HepG2 (cell line): ENCODE measurements around the gene ESRP2. TPM values are rescaled to one million over a fixed set of nuclear protein-coding genes. Genes with fewer than 3 reads are reported as not detected.

Source experiments
- ARNT ChIP-seq: fragments of 450-650 bp; IDR thresholded peaks from 2 replicates; pipeline ENCODE4 v1.6.1; 2017
- CHCHD3 ChIP-seq: sonication (generic); formaldehyde crosslinking; IDR thresholded peaks from 2 replicates; pipeline ENCODE4 v1.8.0; 2022; ENCODE audit warnings: mild to moderate bottlenecking, missing genetic modification reagents, moderate library complexity
- GTF3A ChIP-seq: sonication (generic); formaldehyde crosslinking; conservative IDR thresholded peaks from 2 replicates; pipeline ENCODE4 v1.4.0; 2020; ENCODE audit warnings: mild to moderate bottlenecking, missing genetic modification reagents
- HIVEP1 ChIP-seq: sonication (generic); formaldehyde crosslinking; IDR thresholded peaks from 2 replicates; pipeline ENCODE4 v1.4.0; 2020; ENCODE audit warnings: mild to moderate bottlenecking, missing genetic modification reagents
- KLF11 ChIP-seq: IDR thresholded peaks from 2 replicates; pipeline ENCODE4 v1.6.1; 2016; ENCODE audit warnings: missing compliant biosample characterization
- MIXL1 ChIP-seq: IDR thresholded peaks from 2 replicates; pipeline ENCODE4 v1.6.1; 2016
- NFYB ChIP-seq: sonication (generic); formaldehyde crosslinking; IDR thresholded peaks from 2 replicates; pipeline ENCODE4 v1.4.0; 2020; ENCODE audit warnings: missing genetic modification reagents
- PRMT3 ChIP-seq: sonication (generic); formaldehyde crosslinking; IDR thresholded peaks from 2 replicates; pipeline ENCODE4 v1.8.1; 2022; ENCODE audit warnings: low read depth, mild to moderate bottlenecking, moderate library complexity, missing genetic modification reagents, borderline replicate concordance
- SAFB2 ChIP-seq: sonication (generic); formaldehyde crosslinking; IDR thresholded peaks from 2 replicates; pipeline ENCODE4 v1.5.1; 2020; ENCODE audit warnings: missing genetic modification reagents, low read depth, mild to moderate bottlenecking, borderline replicate concordance
- SMAD3 ChIP-seq: sonication (generic); formaldehyde crosslinking; IDR thresholded peaks from 2 replicates; pipeline ENCODE4 v1.4.0; 2020; ENCODE audit warnings: missing genetic modification reagents
- SP2 ChIP-seq: sonication (generic); formaldehyde crosslinking; IDR thresholded peaks from 2 replicates; pipeline ENCODE4 v1.5.1; 2020; ENCODE audit warnings: mild to moderate bottlenecking, missing genetic modification reagents
- SRY ChIP-seq: sonication (generic); formaldehyde crosslinking; IDR thresholded peaks from 2 replicates; pipeline ENCODE4 v1.8.0; 2022; ENCODE audit warnings: mild to moderate bottlenecking, missing genetic modification reagents
- TCF12 ChIP-seq, 2 experiments: fragments of 450-650 bp in 1 of 2; sonication (generic) in 1 of 2; formaldehyde crosslinking in 1 of 2; IDR thresholded peaks; 2 replicates each; pipeline versions ENCODE4 v1.6.1 to v1.8.0; 2017 to 2022; ENCODE audit warnings: antibody characterized with exemption in 1 of 2, mild to moderate bottlenecking in 1 of 2, missing genetic modification reagents in 1 of 2, moderate library complexity in 1 of 2
- ZFP36L1 ChIP-seq: sonication (generic); formaldehyde crosslinking; IDR thresholded peaks from 2 replicates; pipeline ENCODE4 v1.8.0; 2022; ENCODE audit warnings: mild to moderate bottlenecking, missing genetic modification reagents, moderate library complexity
- ZIK1 ChIP-seq: sonication (generic); formaldehyde crosslinking; IDR thresholded peaks from 2 replicates; pipeline ENCODE4 v1.5.0; 2020; ENCODE audit warnings: mild to moderate bottlenecking, low read depth, missing genetic modification reagents, borderline replicate concordance
- ZNF224 ChIP-seq: sonication (generic); formaldehyde crosslinking; IDR thresholded peaks from 2 replicates; pipeline ENCODE4 v1.5.0; 2020; ENCODE audit warnings: mild to moderate bottlenecking, missing genetic modification reagents
- ZNF232 ChIP-seq: sonication (generic); formaldehyde crosslinking; IDR thresholded peaks from 2 replicates; pipeline ENCODE4 v1.4.0; 2020; ENCODE audit warnings: missing genetic modification reagents, borderline replicate concordance
- ZNF326 ChIP-seq: sonication (generic); formaldehyde crosslinking; IDR thresholded peaks from 2 replicates; pipeline ENCODE4 v1.4.0; 2020; ENCODE audit warnings: missing genetic modification reagents, borderline replicate concordance
- ZNF33B ChIP-seq: sonication (generic); formaldehyde crosslinking; IDR thresholded peaks from 2 replicates; pipeline ENCODE4 v1.5.1; 2020; ENCODE audit warnings: mild to moderate bottlenecking, missing genetic modification reagents
- ZNF34 ChIP-seq: sonication (generic); formaldehyde crosslinking; IDR thresholded peaks from 2 replicates; pipeline ENCODE4 v1.4.0; 2020; ENCODE audit warnings: mild to moderate bottlenecking, missing genetic modification reagents, borderline replicate concordance
- ZNF569 ChIP-seq: sonication (generic); formaldehyde crosslinking; IDR thresholded peaks from 2 replicates; pipeline ENCODE4 v1.5.0; 2020; ENCODE audit warnings: mild to moderate bottlenecking, missing genetic modification reagents, moderate library complexity, borderline replicate concordance
- ZNF598 ChIP-seq: sonication (generic); formaldehyde crosslinking; IDR thresholded peaks from 2 replicates; pipeline ENCODE4 v1.5.1; 2020; ENCODE audit warnings: mild to moderate bottlenecking, missing genetic modification reagents, borderline replicate concordance
- ZNF605 ChIP-seq: sonication (generic); formaldehyde crosslinking; IDR thresholded peaks from 2 replicates; pipeline ENCODE4 v1.8.0; 2022; ENCODE audit warnings: mild to moderate bottlenecking, missing genetic modification reagents
- ZNF749 ChIP-seq: sonication (generic); formaldehyde crosslinking; IDR thresholded peaks from 2 replicates; pipeline ENCODE4 v1.8.0; 2022; ENCODE audit warnings: mild to moderate bottlenecking, missing genetic modification reagents, moderate library complexity, borderline replicate concordance
- polyA plus RNA-seq, 8 experiments: library from polyadenylated mRNA; depleted of rRNA in 3 of 8; stranded (reverse) in 7 of 8; unstranded in 1 of 8; fragments of >200 nt; fragmentation: Illumina TruSeq in 4 of 8; extraction: Trizol in 4 of 8; gene quantifications; 2 replicates each; pipeline versions ENCODE4 v1.2.1 to v1.2.3, GENCODE V29; 2011 to 2016; ENCODE audit warnings: low read depth in 4 of 8, missing spikeins in 1 of 8, mixed read lengths in 1 of 8; ENCODE audit not compliant: insufficient read depth in 1 of 8
- total RNA-seq, 5 experiments: library from RNA; depleted of rRNA; stranded (reverse); fragments of >200 nt; fragmentation: Illumina TruSeq; extraction: Trizol; gene quantifications; 2 replicates each; pipeline ENCODE4 v1.2.3, GENCODE V29; 2016; ENCODE audit warnings: low read depth in 1 of 5
- TF ChIP-seq, protein P1 (sequence below): sonication (generic); formaldehyde crosslinking; IDR thresholded peaks from 2 replicates; pipeline ENCODE4 v1.5.0; 2020; ENCODE audit warnings: missing genetic modification reagents
- TF ChIP-seq, protein P2 (sequence below): sonication (generic); formaldehyde crosslinking; IDR thresholded peaks from 2 replicates; pipeline ENCODE4 v1.4.0; 2020; ENCODE audit warnings: missing genetic modification reagents
- TF ChIP-seq, protein P3 (sequence below): sonication (generic); formaldehyde crosslinking; IDR thresholded peaks from 2 replicates; pipeline ENCODE4 v1.4.0; 2020; ENCODE audit warnings: mild to moderate bottlenecking, missing genetic modification reagents
- TF ChIP-seq, protein P4 (sequence below): sonication (generic); formaldehyde crosslinking; IDR thresholded peaks from 2 replicates; pipeline ENCODE4 v1.4.0; 2020; ENCODE audit warnings: missing genetic modification reagents

The ESRP2 gene
- total and polyA plus RNA-seq, 2 of the 13 experiments (the other 11 are each of a cell fraction or from before 2014, with no cell fraction given), result 21.1 to 32.4 TPM

DNA sequence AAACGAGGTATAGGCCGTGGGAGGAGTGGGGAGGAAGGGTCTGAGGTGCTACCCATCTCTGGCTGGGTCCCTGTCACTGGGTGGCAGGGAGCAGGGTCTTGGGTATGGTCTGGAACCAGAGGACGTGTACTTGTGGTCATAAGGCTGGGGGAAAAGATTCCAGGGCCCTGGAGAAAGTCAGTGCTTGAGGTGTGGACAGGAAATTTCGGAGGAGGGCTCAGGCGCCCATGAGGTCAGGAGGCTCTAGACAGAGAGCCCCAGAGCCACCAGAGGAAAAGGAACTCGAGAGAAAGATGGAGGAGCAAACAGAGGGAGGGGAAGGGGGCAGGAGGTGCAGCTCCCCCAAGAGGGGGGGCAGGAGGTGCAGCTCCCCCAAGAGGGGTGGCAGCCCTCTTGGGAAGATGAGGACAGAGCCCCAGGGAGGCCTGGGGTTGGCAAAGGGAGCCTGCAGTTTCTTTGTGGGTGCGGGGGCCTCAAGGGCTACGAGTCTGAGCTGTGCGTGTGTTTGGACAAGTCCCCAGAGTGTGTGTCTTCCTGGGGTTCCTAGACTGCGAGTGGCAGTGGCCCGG is 27.7 kb upstream of the ESRP2 start (continued):
- no peak for TF ChIP-seq ZNF232 (CRISPR knock-in tag)
- TF ChIP-seq, protein P1, sequence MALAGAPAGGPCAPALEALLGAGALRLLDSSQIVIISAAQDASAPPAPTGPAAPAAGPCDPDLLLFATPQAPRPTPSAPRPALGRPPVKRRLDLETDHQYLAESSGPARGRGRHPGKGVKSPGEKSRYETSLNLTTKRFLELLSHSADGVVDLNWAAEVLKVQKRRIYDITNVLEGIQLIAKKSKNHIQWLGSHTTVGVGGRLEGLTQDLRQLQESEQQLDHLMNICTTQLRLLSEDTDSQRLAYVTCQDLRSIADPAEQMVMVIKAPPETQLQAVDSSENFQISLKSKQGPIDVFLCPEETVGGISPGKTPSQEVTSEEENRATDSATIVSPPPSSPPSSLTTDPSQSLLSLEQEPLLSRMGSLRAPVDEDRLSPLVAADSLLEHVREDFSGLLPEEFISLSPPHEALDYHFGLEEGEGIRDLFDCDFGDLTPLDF (CRISPR knock-in tag), result no peak
- no peak for TF ChIP-seq ZNF34 (CRISPR knock-in tag)
- no peak for TF ChIP-seq TCF12 (IDR thresholded peaks at IDR 0.05)
- TF ChIP-seq TCF12 (CRISPR knock-in tag; IDR thresholded peaks at IDR 0.05), result 0 out of 2 replicates have a peak, but pooled peaks have one; percentile 30
- TF ChIP-seq ZIK1 (CRISPR knock-in tag), result 0 out of 2 replicates have a peak, but pooled peaks have one; percentile 35
- no peak for TF ChIP-seq ZNF33B (CRISPR knock-in tag)
- no peak for TF ChIP-seq ZNF605
- TF ChIP-seq SAFB2 (CRISPR knock-in tag), result no peak
- TF ChIP-seq, protein P2, sequence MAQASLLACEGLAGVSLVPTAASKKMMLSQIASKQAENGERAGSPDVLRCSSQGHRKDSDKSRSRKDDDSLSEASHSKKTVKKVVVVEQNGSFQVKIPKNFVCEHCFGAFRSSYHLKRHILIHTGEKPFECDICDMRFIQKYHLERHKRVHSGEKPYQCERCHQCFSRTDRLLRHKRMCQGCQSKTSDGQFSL (CRISPR knock-in tag), result no peak; the same call in 1 of the 2 replicates
- no peak for TF ChIP-seq GTF3A (CRISPR knock-in tag)
- no peak for TF ChIP-seq SP2 (CRISPR knock-in tag)
- TF ChIP-seq, protein P3, sequence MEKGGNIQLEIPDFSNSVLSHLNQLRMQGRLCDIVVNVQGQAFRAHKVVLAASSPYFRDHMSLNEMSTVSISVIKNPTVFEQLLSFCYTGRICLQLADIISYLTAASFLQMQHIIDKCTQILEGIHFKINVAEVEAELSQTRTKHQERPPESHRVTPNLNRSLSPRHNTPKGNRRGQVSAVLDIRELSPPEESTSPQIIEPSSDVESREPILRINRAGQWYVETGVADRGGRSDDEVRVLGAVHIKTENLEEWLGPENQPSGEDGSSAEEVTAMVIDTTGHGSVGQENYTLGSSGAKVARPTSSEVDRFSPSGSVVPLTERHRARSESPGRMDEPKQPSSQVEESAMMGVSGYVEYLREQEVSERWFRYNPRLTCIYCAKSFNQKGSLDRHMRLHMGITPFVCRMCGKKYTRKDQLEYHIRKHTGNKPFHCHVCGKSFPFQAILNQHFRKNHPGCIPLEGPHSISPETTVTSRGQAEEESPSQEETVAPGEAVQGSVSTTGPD (CRISPR knock-in tag), result 0 out of 2 replicates have a peak, but pooled peaks have one; percentile 45
- TF ChIP-seq, protein P4, sequence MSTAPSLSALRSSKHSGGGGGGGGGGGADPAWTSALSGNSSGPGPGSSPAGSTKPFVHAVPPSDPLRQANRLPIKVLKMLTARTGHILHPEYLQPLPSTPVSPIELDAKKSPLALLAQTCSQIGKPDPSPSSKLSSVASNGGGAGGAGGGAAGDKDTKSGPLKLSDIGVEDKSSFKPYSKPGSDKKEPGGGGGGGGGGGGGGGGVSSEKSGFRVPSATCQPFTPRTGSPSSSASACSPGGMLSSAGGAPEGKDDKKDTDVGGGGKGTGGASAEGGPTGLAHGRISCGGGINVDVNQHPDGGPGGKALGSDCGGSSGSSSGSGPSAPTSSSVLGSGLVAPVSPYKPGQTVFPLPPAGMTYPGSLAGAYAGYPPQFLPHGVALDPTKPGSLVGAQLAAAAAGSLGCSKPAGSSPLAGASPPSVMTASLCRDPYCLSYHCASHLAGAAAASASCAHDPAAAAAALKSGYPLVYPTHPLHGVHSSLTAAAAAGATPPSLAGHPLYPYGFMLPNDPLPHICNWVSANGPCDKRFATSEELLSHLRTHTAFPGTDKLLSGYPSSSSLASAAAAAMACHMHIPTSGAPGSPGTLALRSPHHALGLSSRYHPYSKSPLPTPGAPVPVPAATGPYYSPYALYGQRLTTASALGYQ (CRISPR knock-in tag), result no peak
- TF ChIP-seq CHCHD3 (CRISPR knock-in tag), result no peak
- TF ChIP-seq KLF11, result no peak
- no peak; the same call in 1 of the 2 replicates for TF ChIP-seq ZNF749 (CRISPR knock-in tag)
- TF ChIP-seq ZNF569 (CRISPR knock-in tag), result no peak
- no peak for TF ChIP-seq NFYB (CRISPR knock-in tag)
- TF ChIP-seq ZNF326 (CRISPR knock-in tag), result no peak
- peak; percentile 87 for TF ChIP-seq HIVEP1 (CRISPR knock-in tag)
- TF ChIP-seq ZNF224 (CRISPR knock-in tag), result no peak
- TF ChIP-seq ZNF598, result no peak
- TF ChIP-seq PRMT3 (CRISPR knock-in tag), result no peak
- no peak for TF ChIP-seq SMAD3
- TF ChIP-seq ARNT, result no peak
- TF ChIP-seq ZFP36L1 (CRISPR knock-in tag), result no peak
- TF ChIP-seq SRY (CRISPR knock-in tag), result no peak
- TF ChIP-seq MIXL1 (CRISPR knock-in tag), result no peak
